B cell (primary cell): ENCODE data around the gene IFNL3. TPM values are rescaled to one million over a fixed set of nuclear protein-coding genes. Genes with fewer than 3 reads are reported as not detected.

Experiments
- ATAC-seq: fragments of 200-7000 bp; cut with Tn5 transposase; one replicate; pipeline ENCODE4 v1.10.0; 2021; ENCODE audit warnings: low read depth, mild to moderate bottlenecking, moderate number of reproducible peaks, moderate library complexity
- CTCF ChIA-PET: fragments of 350-600 bp; sonication (Branson Sonifier 250); formaldehyde crosslinking; loops from one replicate; lab custom pipeline; 2021; ENCODE audit warnings: antibody characterized with exemption, inconsistent platforms; lab: Charles Lee
- POLR2A ChIA-PET: fragments of 350-600 bp; sonication (Branson Sonifier 250); formaldehyde crosslinking; loops from one replicate; lab custom pipeline; 2021; ENCODE audit warnings: antibody characterized with exemption; lab: Charles Lee
- DNase-seq: peaks from one replicate; pipeline ENCODE4 v3.0.0; 2013
- H2AFZ ChIP-seq: 2 replicates; pipeline ENCODE4 v1.6.1; 2012; ENCODE audit warnings: mild to moderate bottlenecking, low read depth, low read length; ENCODE audit not compliant: insufficient read depth, poor library complexity, severe bottlenecking
- H3K27ac ChIP-seq, 2 donors: 1 replicate in 1 of 2; 2 replicates in 1 of 2; pipeline ENCODE4 v1.5.1; 2012 to 2013; ENCODE audit warnings: low read length in 2 of 2, mild to moderate bottlenecking in 2 of 2, moderate library complexity in 1 of 2
- H3K27me3 ChIP-seq, 4 experiments: fragments of 200-600 bp in 1 of 4; sonication (generic) in 1 of 4; replicated peaks in 1 of 4; 1 replicate in 2 of 4; 2 replicates in 2 of 4; pipeline versions ENCODE4 v1.6.1 to v1.7.0; 2013 to 2016; ENCODE audit warnings: low read length in 3 of 4, mild to moderate bottlenecking in 2 of 4, mixed read lengths in 1 of 4, moderate library complexity in 1 of 4; ENCODE audit not compliant: insufficient read depth in 4 of 4, control insufficient read depth in 3 of 4; ENCODE audit errors: control extremely low read depth in 1 of 4
- H3K36me3 ChIP-seq, 2 experiments: replicated peaks in 1 of 2; 1 replicate in 1 of 2; 2 replicates in 1 of 2; pipeline versions ENCODE4 v1.6.1 to v1.7.1; 2013; ENCODE audit warnings: low read length in 1 of 2; ENCODE audit not compliant: insufficient read depth in 2 of 2, control insufficient read depth in 1 of 2; ENCODE audit errors: control extremely low read depth in 1 of 2, extremely low read depth in 1 of 2
- H3K4me1 ChIP-seq, 2 donors: fragments of 200-600 bp in 1 of 2; sonication (generic) in 1 of 2; 1 replicate in 1 of 2; 2 replicates in 1 of 2; pipeline versions ENCODE4 v1.5.1 to v1.6.1; 2013 to 2017; ENCODE audit warnings: low read length in 2 of 2; ENCODE audit not compliant: control insufficient read depth in 2 of 2, insufficient read depth in 2 of 2
- H3K4me2 ChIP-seq: replicated peaks from 2 replicates; pipeline ENCODE3; 2012; ENCODE audit warnings: mild to moderate bottlenecking, low read depth, low read length; ENCODE audit not compliant: poor library complexity, severe bottlenecking
- H3K4me3 ChIP-seq, 5 experiments: fragments of 200-600 bp in 1 of 5; sonication (generic) in 1 of 5; 1 replicate in 3 of 5; 2 replicates in 2 of 5; pipeline versions ENCODE4 v1.5.1 to v1.7.0; 2011 to 2016; ENCODE audit warnings: low read length in 4 of 5, mild to moderate bottlenecking in 4 of 5, low read depth in 2 of 5, control low read depth in 1 of 5, moderate library complexity in 1 of 5; ENCODE audit not compliant: insufficient read depth in 1 of 5; ENCODE audit errors: control extremely low read depth in 1 of 5, extremely low read depth in 1 of 5
- H3K79me2 ChIP-seq: fragments of 200-600 bp; sonication (generic); one replicate; pipeline ENCODE4 v1.6.0; 2016; ENCODE audit warnings: low read length; ENCODE audit not compliant: control insufficient read depth, insufficient read depth
- H3K9ac ChIP-seq: fragments of 200-600 bp; sonication (generic); 2 replicates; pipeline ENCODE4 v1.6.1; 2017; ENCODE audit warnings: mild to moderate bottlenecking, low read length, moderate library complexity
- H3K9me3 ChIP-seq, 3 donors: one replicate each; pipeline versions ENCODE4 v1.6.1 to v1.7.1; 2013; ENCODE audit warnings: low read length in 2 of 3; ENCODE audit not compliant: control insufficient read depth in 2 of 3, insufficient read depth in 1 of 3; ENCODE audit errors: control extremely low read depth in 1 of 3
- H4K20me1 ChIP-seq: 2 replicates; pipeline ENCODE4 v1.6.0; 2012; ENCODE audit warnings: mild to moderate bottlenecking, low read length; ENCODE audit not compliant: insufficient read depth, control insufficient read depth, poor library complexity, severe bottlenecking
- H3K27ac Mint-ChIP-seq: one replicate; pipeline ENCODE4 v1.8.0; 2021; ENCODE audit warnings: mixed read lengths
- H3K27me3 Mint-ChIP-seq: one replicate; pipeline ENCODE4 v1.8.0; 2021; ENCODE audit warnings: mixed read lengths
- H3K4me1 Mint-ChIP-seq: one replicate; pipeline ENCODE4 v1.8.0; 2021; ENCODE audit warnings: mixed read lengths
- H3K4me3 Mint-ChIP-seq: one replicate; pipeline ENCODE4 v1.8.0; 2021; ENCODE audit warnings: mixed read lengths
- H3K9me3 Mint-ChIP-seq: one replicate; pipeline ENCODE4 v1.8.0; 2022; ENCODE audit warnings: mixed read lengths; ENCODE audit not compliant: insufficient read depth
- EZH2 ChIP-seq: IDR thresholded peaks from 2 replicates; pipeline ENCODE4 v1.6.1; 2012; ENCODE audit warnings: borderline replicate concordance, low read depth, mild to moderate bottlenecking, moderate library complexity, low read length; ENCODE audit not compliant: insufficient read depth, poor library complexity, severe bottlenecking
- WGBS: methylation state at CpG from one replicate; pipeline ENCODE4 v1.1.5; 2013; ENCODE audit warnings: missing lambda C conversion rate; ENCODE audit not compliant: insufficient coverage; 5-methylcytosine and 5-hydroxymethylcytosine counted together
- intact Hi-C: fragments of 100-400 bp; cut with micrococcal nuclease; formaldehyde crosslinking; loops from one replicate; pipeline ENCODE4 v1.10.0; 2022
- polyA plus RNA-seq: library from polyadenylated mRNA; depleted of rRNA; stranded (reverse); fragments of >200 nt; gene quantifications from 2 replicates; pipeline ENCODE4 v1.2.3, GENCODE V29; 2012
- total RNA-seq, 2 donors: library from RNA; stranded (reverse); fragments of 120-200 nt in 1 of 2; gene quantifications; 1 replicate in 1 of 2; 2 replicates in 1 of 2; pipeline versions ENCODE4 v1.2.3 to v1.2.4, GENCODE V29; 2013 to 2022
- TF ChIP-seq, protein P1 (sequence below): fragments of 200-600 bp; IDR thresholded peaks from one replicate; pipeline ENCODE4 v1.8.0; 2022; ENCODE audit warnings: antibody characterized with exemption, mild to moderate bottlenecking

Gene IFNL3
- total and polyA plus RNA-seq, 2 donors (not counting 1 experiment from before 2014, with no cell fraction given), result not detected

DNA sequence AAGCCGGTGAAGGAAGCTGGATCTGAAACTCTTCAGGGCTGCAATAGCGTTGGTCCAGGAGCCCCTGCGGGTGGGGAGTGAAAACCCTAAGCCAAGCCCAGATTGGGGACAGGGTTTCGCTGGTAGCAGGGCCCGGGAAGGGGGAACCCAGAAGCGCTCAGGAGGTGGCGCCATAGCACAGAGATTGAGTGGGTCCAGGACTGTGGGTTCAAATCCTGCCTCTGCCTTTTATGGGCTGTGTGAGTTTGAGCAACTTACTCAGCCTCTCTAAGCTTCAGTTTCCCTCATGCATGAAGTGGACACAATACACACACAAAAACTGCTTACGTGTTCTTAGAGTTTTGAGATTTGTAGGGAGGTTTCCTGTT lies 32.4 kb downstream of the IFNL3 start:
- Mint-ChIP-seq H3K9me3 (peaks cover 2% of the 10 kb centered on the region), H3K27ac (no peak overlapping the region), H3K27me3 (peaks cover 15% of the 10 kb centered on the region), H3K4me3 (no peak overlapping the region), H3K4me1 (no peaks in the 10 kb centered on the region)
- Histone ChIP-seq H3K79me2 (no peaks in the 10 kb centered on the region), H3K36me3 (no peaks in the 10 kb centered on the region), H4K20me1 (no peaks in the 10 kb centered on the region), H3K9me3 (peaks cover 0 to 15% (median 0%) of the 10 kb centered on the region in 3 donors), H3K9ac (no peak overlapping the region), H3K27me3 (peaks cover 0 to 5% (median 1%) of the 10 kb centered on the region in 4 experiments), H3K4me3 (no peak overlapping the region), H3K4me1 (no peaks in the 10 kb centered on the region), H3K27ac (no peak overlapping the region), H2AFZ (no peak overlapping the region), H3K4me2 (no peak overlapping the region)
- ChIA-PET CTCF (interaction anchor here (0.7 to 1.6 kb wide), 4 partner anchors 9 to 199 kb away, joined by 3 to 4 read pairs (median 4); partner anchors contain the start of gene PLEKHG2), POLR2A (interaction anchor here (0.7 kb wide), 1 partner anchor 111 kb away, joined by 7 read pairs; no protein-coding TSS in a partner anchor)
- ATAC-seq (no peak), DNase-seq (peak; percentile 47)
- intact Hi-C loops, result loop anchor here (5.0 kb wide), 2 partner anchors 115 to 460 kb away; no protein-coding TSS in a partner anchor
- no peak for TF ChIP-seq EZH2
- TF ChIP-seq, protein P1, sequence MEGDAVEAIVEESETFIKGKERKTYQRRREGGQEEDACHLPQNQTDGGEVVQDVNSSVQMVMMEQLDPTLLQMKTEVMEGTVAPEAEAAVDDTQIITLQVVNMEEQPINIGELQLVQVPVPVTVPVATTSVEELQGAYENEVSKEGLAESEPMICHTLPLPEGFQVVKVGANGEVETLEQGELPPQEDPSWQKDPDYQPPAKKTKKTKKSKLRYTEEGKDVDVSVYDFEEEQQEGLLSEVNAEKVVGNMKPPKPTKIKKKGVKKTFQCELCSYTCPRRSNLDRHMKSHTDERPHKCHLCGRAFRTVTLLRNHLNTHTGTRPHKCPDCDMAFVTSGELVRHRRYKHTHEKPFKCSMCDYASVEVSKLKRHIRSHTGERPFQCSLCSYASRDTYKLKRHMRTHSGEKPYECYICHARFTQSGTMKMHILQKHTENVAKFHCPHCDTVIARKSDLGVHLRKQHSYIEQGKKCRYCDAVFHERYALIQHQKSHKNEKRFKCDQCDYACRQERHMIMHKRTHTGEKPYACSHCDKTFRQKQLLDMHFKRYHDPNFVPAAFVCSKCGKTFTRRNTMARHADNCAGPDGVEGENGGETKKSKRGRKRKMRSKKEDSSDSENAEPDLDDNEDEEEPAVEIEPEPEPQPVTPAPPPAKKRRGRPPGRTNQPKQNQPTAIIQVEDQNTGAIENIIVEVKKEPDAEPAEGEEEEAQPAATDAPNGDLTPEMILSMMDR, result peak; percentile 20
- WGBS, result 35% methylated on average over 6 of the region's 8 CpGs

DNA sequence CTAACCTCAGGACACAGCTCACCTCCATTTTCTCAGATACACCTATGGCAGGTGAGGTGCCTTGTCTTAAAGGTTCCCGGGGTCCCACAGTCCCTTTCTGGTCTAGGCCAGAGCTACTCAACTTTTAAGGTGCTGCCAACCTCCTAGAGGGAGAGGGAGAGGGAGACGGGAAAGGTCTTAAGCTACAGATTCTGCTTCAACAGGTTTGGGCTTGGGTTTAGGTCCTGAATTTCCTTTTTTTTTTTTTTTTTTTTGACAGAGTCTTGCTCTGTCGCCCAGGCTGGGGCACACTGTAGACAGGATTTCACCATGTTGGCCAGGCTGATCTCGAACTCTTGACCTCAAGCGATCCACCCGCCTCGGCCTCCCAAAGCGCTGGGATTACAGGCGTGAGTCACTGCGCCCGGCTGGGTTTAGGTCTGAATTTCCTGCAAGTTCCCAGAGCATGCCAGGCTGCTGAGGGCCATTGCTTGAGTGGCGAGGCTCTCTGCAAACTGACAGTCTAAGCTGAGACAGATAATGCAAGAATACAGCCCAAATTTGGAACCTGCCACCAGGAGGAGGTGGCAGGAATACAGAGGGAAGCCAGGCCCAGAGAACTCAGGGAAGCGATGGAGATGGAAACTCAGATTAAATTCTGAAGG lies 33.0 kb downstream of the IFNL3 start:
- ATAC-seq (no peak), DNase-seq (no peak)
- no peaks in the 10 kb centered on the region for H3K9me3 Mint-ChIP-seq
- Histone ChIP-seq H3K79me2 (no peaks in the 10 kb centered on the region), H3K27me3 (peaks cover 0 to 7% (median 1%) of the 10 kb centered on the region in 4 experiments), H3K4me3 (no peak overlapping the region), H3K27ac (no peak overlapping the region), H4K20me1 (no peaks in the 10 kb centered on the region), H3K4me1 (no peaks in the 10 kb centered on the region), H3K4me2 (no peak overlapping the region), H3K9me3 (peaks cover 0 to 15% (median 0%) of the 10 kb centered on the region in 3 donors), H3K36me3 (no peaks in the 10 kb centered on the region), H2AFZ (no peak overlapping the region), H3K9ac (no peak overlapping the region)
- H3K27ac Mint-ChIP-seq, result no peak overlapping the region
- ChIA-PET CTCF (interaction anchor here (0.7 to 1.6 kb wide), 4 partner anchors 9 to 323 kb away, joined by 3 to 4 read pairs (median 4); partner anchors contain the start of gene PLEKHG2), POLR2A (interaction anchor here (0.7 kb wide), 1 partner anchor 111 kb away, joined by 7 read pairs; no protein-coding TSS in a partner anchor)
- no peak overlapping the region for H3K4me3 Mint-ChIP-seq
- H3K27me3 Mint-ChIP-seq, result peaks cover 10% of the 10 kb centered on the region
- no peak for TF ChIP-seq EZH2
- TF ChIP-seq, protein P1, result no peak
- WGBS, result 86% methylated on average over 12 of the region's 13 CpGs
- no peaks in the 10 kb centered on the region for H3K4me1 Mint-ChIP-seq
- intact Hi-C loops, result loop anchor here (5.0 kb wide), 2 partner anchors 115 to 460 kb away; no protein-coding TSS in a partner anchor
